Left lung (tissue), 10 donors: ENCODE results near the gene SNAPC5. TPM values are rescaled to one million over a fixed set of nuclear protein-coding genes. Genes with fewer than 3 reads are reported as not detected.
"Not testable (repeated sequence)": the region's sequence is repeated elsewhere in the genome, so short reads cannot be mapped to it uniquely, and the experiment has no call there.

ENCODE experiments used
- ATAC-seq: fragments of 200-7000 bp; cut with Tn5 transposase; one replicate; pipeline ENCODE4 v1.9.1; 2020; ENCODE audit warnings: moderate library complexity
- DNase-seq, 4 donors: peaks; one replicate each; pipeline ENCODE4 v3.0.0-alpha.2; 2013 to 2020
- H3K27ac ChIP-seq, 2 donors: fragments of 200-600 bp; sonication (generic) in 1 of 2; one replicate each; pipeline versions ENCODE4 v1.5.0 to v1.8.0; 2020 to 2021
- H3K27me3 ChIP-seq, 2 donors: fragments of 200-600 bp; sonication (generic) in 1 of 2; one replicate each; pipeline versions ENCODE4 v1.5.0 to v1.8.0; 2020 to 2021
- H3K36me3 ChIP-seq, 2 donors: fragments of 200-600 bp; sonication (generic) in 1 of 2; one replicate each; pipeline versions ENCODE4 v1.5.0 to v1.8.0; 2020 to 2021
- H3K4me1 ChIP-seq, 2 donors: fragments of 200-600 bp; one replicate each; pipeline ENCODE4 v1.8.0; 2021
- H3K4me3 ChIP-seq, 2 donors: fragments of 200-600 bp; sonication (generic) in 1 of 2; one replicate each; pipeline versions ENCODE4 v1.5.0 to v1.8.0; 2020 to 2021; ENCODE audit warnings: mild to moderate bottlenecking in 1 of 2
- H3K9me3 ChIP-seq, 2 donors: fragments of 200-600 bp; sonication (generic) in 1 of 2; one replicate each; pipeline versions ENCODE4 v1.5.0 to v1.8.0; 2020 to 2021
- intact Hi-C, 2 donors: fragments of 100-400 bp; cut with DNase I; formaldehyde crosslinking; loops; one replicate each; pipeline versions ENCODE4 v1.11.2 to v1.14.2; 2022
- polyA plus RNA-seq, 6 donors: library from polyadenylated mRNA; unstranded; fragments of 120-200 nt; gene quantifications; one replicate each; pipeline ENCODE4 v1.2.1, GENCODE V29; 2013; ENCODE audit not compliant: insufficient read length in 6 of 6
- total RNA-seq, 2 donors: library from RNA; stranded (reverse); fragmentation: NEBNext Ultra II Directional; extraction: Animal tissue kit (Norgen Biotek cat#: 25700); gene quantifications; one replicate each; pipeline ENCODE4 v1.2.1, GENCODE V29; 2021
- TF ChIP-seq, protein P1 (sequence below), 2 donors: fragments of 200-600 bp; sonication (generic) in 1 of 2; IDR thresholded peaks; one replicate each; pipeline versions ENCODE4 v1.5.0 to v1.8.0; 2021; ENCODE audit warnings: antibody characterized with exemption in 2 of 2
- donor health status: DM: no; HTN: yes; CAD: no.
- donor health status: DM: no; HTN: no; CAD: no.

SNAPC5 gene
- total and polyA plus RNA-seq, 8 donors, result 17.9 to 33.7 (median 25.1) TPM

DNA sequence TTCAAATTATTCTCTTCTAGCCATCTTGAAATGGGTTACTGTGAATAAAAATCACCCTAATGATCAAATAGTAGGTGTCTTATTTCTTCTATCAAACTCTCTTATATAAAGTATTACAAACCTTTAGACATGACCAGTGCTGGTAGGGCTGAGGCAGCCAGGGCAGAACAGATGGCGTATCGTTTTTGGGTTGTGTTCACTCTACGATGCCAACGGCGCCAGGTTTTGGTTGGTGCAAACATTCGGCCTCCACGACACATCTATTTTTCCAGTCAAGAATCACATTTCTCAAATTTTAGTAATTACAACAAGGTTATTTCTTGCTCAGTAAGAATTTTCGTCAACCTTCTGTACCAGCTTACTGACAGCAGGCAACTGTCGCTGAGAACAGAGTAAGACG is 4.9 kb upstream of the SNAPC5 start:
- H3K9me3 ChIP-seq, result no peaks in the 10 kb centered on the region
- peak overlapping the region in 1 of 2 donors; percentile 94 for H3K4me3 ChIP-seq
- H3K36me3 ChIP-seq, result peaks cover 9 to 53% of the 10 kb centered on the region in 2 donors
- H3K27me3 ChIP-seq, result no peaks in the 10 kb centered on the region
- TF ChIP-seq, protein P1, sequence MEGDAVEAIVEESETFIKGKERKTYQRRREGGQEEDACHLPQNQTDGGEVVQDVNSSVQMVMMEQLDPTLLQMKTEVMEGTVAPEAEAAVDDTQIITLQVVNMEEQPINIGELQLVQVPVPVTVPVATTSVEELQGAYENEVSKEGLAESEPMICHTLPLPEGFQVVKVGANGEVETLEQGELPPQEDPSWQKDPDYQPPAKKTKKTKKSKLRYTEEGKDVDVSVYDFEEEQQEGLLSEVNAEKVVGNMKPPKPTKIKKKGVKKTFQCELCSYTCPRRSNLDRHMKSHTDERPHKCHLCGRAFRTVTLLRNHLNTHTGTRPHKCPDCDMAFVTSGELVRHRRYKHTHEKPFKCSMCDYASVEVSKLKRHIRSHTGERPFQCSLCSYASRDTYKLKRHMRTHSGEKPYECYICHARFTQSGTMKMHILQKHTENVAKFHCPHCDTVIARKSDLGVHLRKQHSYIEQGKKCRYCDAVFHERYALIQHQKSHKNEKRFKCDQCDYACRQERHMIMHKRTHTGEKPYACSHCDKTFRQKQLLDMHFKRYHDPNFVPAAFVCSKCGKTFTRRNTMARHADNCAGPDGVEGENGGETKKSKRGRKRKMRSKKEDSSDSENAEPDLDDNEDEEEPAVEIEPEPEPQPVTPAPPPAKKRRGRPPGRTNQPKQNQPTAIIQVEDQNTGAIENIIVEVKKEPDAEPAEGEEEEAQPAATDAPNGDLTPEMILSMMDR (IDR thresholded peaks at IDR 0.05), result no peak
- H3K27ac ChIP-seq, result no peak overlapping the region
- intact Hi-C loops, result no loop called here
- DNase-seq (no peak), ATAC-seq (no peak)
- peaks cover 13 to 61% of the 10 kb centered on the region in 2 donors for H3K4me1 ChIP-seq

DNA sequence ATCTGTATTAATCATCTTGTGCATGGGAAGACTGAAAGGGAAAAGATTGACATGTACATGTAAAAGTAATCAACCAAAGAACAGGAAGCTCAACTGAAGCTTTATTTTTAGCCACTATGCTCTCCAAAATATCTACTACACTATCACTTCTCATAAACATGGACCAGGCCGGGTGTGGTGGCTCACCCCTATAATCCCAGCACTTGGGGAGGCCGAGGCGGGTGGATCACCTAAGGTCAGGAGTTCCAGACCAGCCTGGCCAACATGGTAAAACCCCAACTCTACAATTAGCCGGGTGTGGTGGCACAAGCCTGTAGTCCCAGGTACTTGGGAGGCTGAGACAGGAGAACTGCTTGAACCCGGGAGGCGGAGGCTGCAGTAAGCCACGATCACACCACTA is 2.8 kb upstream of the SNAPC5 start:
- H3K27ac ChIP-seq, H3K4me3 ChIP-seq, DNase-seq, intact Hi-C loops, H3K9me3 ChIP-seq, ATAC-seq, H3K27me3 ChIP-seq: not testable (repeated sequence)
- H3K4me1 ChIP-seq, result peaks cover 21 to 65% of the 10 kb centered on the region in 2 donors
- H3K36me3 ChIP-seq, result peaks cover 9 to 61% of the 10 kb centered on the region in 2 donors

DNA sequence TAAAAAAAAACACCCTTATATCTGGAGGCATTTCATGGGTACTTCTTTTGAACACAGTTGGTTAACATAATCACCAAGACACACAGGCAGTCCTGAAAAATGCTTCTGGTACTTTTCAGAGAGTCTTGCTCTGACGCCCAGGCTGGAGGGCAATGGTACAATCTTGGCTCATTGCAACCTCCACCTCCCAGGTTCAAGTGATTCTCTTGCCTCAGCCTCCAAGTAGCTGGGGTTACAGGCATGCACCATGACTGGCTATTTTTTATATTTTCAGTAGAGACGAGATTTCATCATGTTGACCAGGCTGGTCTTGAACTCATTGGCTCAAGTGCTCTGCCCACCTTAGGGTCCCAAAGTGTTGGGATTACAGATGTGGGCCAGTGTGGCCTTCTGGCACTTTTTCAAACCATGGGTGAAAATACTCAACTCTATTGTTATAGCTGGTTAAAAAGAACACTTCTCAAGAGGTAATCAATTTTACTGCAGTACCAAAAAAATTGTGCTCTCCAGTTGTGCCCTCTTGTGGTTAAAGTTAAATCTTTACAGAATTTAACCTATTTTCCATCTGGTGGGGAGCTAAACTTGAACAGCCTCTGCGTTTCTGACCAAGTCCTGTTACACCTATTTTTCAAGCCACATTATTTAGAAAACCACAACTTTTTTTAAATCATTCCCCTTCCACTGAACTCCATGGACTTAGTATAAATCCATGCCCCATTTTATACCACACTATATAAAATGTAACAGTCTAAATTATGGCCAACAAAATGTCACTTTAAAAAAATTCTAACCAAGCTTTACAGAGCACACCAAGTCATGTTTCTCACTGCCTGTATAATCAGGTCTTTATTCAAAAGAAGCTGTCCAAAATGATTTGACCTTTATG is 1.2 kb upstream of the SNAPC5 start:
- intact Hi-C loops, result loop anchor here in 1 of 2 donors (10.0 kb wide), 1 partner anchor 104 kb away; no protein-coding TSS in a partner anchor

DNA sequence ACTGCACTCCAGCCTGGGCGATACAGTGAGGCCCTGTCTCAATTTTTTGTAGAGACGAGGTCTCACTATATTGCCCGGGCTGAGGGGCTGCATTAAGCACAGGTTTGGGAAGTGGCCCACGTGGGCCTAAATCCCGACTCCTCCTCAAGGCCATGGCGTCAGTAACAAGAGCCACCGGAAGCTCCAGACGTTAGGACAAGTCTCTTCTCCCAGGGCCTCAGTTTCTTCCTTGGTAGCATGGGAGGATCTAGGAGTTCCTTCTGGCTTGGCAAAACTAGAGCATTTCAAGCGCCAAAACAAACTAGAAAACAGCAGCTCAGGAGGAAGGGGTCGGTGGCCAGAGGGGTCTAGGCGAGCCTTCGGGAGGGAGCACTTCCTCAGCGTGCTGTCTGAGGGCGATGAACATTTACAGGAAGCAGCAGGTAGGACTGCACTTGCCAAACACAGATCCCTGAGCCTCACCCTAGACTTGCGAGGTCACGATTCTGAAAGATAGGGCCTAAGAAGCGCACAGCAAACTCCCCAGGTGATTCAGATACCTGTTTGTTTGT is 536 bp downstream of the SNAPC5 start:
- ATAC-seq, result peak; percentile 40
- Histone ChIP-seq H3K4me1 (peaks cover 8 to 66% of the 10 kb centered on the region in 2 donors), H3K36me3 (peaks cover 5 to 80% of the 10 kb centered on the region in 2 donors), H3K4me3 (peak overlapping the region; percentile 86 to 91), H3K9me3 (no peaks in the 10 kb centered on the region), H3K27ac (peak overlapping the region; percentile 79 to 90), H3K27me3 (no peaks in the 10 kb centered on the region)
- TF ChIP-seq, protein P1 (IDR thresholded peaks at IDR 0.05), result no peak
- no peak for DNase-seq
- intact Hi-C loops, result loop anchor here in 1 of 2 donors (10.0 kb wide), 1 partner anchor 102 kb away; no protein-coding TSS in a partner anchor

More for the DNA sequence above, 1.2 kb upstream of the SNAPC5 start:
- Histone ChIP-seq H3K4me3 (no peak overlapping the region), H3K36me3 (peaks cover 9 to 75% of the 10 kb centered on the region in 2 donors), H3K4me1 (peaks cover 21 to 71% of the 10 kb centered on the region in 2 donors), H3K27me3 (no peaks in the 10 kb centered on the region), H3K27ac (peak overlapping the region in 1 of 2 donors; percentile 90), H3K9me3 (no peaks in the 10 kb centered on the region)
- ATAC-seq (no peak), DNase-seq (peak in 1 of 4 donors; percentile 33)
- TF ChIP-seq, protein P1 (IDR thresholded peaks at IDR 0.05), result no peak

DNA sequence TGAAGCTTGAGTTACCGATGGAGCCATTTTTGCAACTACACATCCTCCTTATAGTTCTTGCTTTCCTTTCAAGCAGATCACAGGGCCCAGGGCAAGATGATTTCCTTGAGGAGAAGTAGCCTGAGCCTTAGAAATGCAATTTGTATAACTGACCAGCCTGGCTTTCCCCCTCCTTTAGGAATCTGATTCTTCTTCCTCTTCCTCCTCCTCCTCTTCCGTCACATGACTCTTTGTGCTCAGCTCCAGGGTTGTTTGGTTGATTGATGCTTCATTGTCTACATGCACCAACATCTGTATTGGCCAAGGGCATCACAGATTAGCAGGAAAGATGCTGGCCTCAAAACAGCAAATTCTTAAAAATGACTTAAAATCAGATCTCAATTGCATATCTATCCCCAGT is 3.3 kb downstream of the SNAPC5 start:
- Histone ChIP-seq H3K4me1 (peaks cover 8 to 55% of the 10 kb centered on the region in 2 donors), H3K4me3 (no peak overlapping the region), H3K36me3 (peaks cover 0 to 80% of the 10 kb centered on the region in 2 donors), H3K27ac (peak overlapping the region in 1 of 2 donors; percentile 58), H3K27me3 (no peaks in the 10 kb centered on the region), H3K9me3 (no peaks in the 10 kb centered on the region)
- DNase-seq (no peak), ATAC-seq (no peak)
- intact Hi-C loops, result loop anchor here in 1 of 2 donors (10.0 kb wide), 1 partner anchor 99 kb away; no protein-coding TSS in a partner anchor
- TF ChIP-seq, protein P1 (IDR thresholded peaks at IDR 0.05), result no peak
